A375 (cell line): ENCODE results near the gene ALDH3A2. TPM values are rescaled to one million over a fixed set of nuclear protein-coding genes. Genes with fewer than 3 reads are reported as not detected.

ENCODE experiments used
- small RNA-seq: library from RNA; depleted of rRNA; stranded (forward); fragments of <200 nt; gene quantifications from one replicate; pipeline ENCODE3, GENCODE V24; 2014
- total RNA-seq: library from RNA; depleted of rRNA; stranded (reverse); fragments of >200 nt; shearing (Covaris generic); gene quantifications from 2 replicates; pipeline ENCODE4 v1.2.3, GENCODE V29; 2014; rRNA removed

ALDH3A2 gene
- 46.0 and 53.2 TPM in 2 replicates for total RNA-seq

DNA sequence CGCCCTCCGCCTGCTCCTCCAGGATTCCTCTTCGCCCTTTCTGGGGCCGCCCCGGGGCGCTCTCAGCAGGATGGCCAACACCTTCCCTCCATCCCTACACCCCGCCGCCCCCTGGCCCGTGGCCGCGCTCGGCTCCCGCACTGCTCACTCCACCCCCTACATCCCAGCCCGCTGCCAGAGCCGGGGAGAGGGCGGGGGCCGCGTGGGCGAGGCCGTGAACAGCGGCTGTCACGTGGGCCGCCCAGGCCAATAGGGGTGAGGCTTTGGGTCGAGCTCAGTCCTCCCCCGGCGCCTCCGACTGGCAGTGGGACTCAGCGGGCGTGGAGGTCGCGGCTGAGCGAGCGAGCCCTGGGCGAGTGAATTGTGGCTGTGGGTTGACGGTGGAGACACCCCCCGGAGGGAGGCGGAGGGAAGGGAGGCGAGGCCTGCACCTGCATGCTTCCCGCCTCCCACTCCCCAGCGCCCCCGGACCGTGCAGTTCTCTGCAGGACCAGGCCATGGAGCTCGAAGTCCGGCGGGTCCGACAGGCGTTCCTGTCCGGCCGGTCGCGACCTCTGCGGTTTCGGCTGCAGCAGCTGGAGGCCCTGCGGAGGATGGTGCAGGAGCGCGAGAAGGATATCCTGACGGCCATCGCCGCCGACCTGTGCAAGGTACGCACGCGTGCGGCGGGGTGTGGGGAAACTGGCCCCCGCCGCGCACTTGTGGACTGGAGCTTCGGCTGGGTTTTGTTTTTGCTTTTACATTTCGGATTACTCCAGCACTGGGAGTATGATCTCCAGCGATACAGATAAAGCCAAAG is at the start of gene ALDH3A2:
Gene ALDH3A2, plus strand, starts transcription at position 277 of the 799 bp plus-strand sequence. Its CDS starts 221 bp downstream, at position 498.

DNA sequence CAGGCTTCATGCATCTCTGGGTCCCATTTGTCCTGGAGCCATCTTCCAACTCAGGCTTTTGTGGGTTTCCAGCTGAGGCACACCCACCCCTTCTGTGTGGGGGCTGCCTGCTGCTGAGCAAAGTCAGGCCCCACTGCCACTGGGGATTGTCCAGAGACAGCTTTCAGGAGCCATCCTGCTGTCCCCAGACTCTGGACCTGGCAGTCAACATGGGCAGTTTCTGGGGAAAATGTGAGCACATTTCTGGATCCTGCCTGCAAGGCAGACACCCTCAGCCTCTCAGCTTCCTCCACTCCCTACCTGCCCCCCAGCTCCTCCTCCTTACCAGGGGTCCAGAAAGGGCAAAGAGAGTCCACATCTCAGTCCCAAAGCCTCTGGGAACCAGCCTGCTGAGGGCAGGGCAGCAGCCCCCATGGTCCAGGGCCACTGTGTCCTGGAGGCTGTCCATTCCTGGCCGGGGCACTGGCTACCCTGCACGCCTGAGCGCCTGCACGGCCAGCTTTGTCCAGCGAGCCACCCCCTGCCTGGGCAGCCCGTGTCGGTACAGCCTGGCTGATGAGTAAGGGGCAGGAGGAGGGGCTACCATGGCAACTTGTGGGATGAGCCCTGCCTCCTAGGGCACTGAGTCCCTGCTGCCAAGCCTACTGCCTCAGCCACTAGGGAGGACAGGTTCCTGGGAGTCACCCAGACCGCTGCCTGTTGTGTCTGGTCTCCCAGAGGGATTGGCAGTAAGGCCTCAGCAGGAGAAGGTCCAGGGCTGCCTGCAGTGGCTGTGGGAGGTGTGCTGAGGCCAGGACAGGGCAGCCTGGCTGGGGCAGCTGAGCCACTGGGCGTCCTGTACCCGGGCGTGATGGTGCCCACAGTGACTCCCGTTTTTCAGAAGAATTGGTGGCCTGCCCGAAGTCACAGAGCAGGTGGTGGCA is 67.8 kb downstream of the ALDH3A2 start, which contains the start of gene SLC47A2:
Gene SLC47A2, minus strand, starts transcription at position 477 of the 923 bp plus-strand sequence. Its CDS starts 29 bp downstream, at position 448.

Small RNA genes lying within 50 kb of the gene (small RNA-seq; reads per million reads assigned to genes)
- gene NMTRQ-TTG12-1 (not detected), gene RF00322 (not detected)

Other genes starting within 250 kb of the ALDH3A2 start
- gene RNF112, start 237.5 kb upstream of the ALDH3A2 start, total RNA-seq: 0.08 and 0.26 TPM in 2 replicates
- gene SLC47A1, start 114.9 kb upstream of the ALDH3A2 start, total RNA-seq: 3.2 and 5.3 TPM in 2 replicates
- gene SLC47A2, start 67.8 kb downstream of the ALDH3A2 start, total RNA-seq: not detected in 2 replicates
- gene ALDH3A1, start 99.5 kb downstream of the ALDH3A2 start, total RNA-seq: not detected in 2 replicates
- 4.9 and 10.4 TPM in 2 replicates for gene ULK2, start 219.2 kb downstream of the ALDH3A2 start, total RNA-seq